Breast epithelium (tissue), 3 donors: Measurements from ENCODE around the gene TBC1D8.
"Not testable (repeated sequence)": the region's sequence is repeated elsewhere in the genome, so short reads cannot be mapped to it uniquely, and the experiment has no call there.

Experiments
- CTCF ChIP-seq, 3 donors: fragments of 450-650 bp; IDR thresholded peaks; one replicate each; pipeline ENCODE4 v1.5.1; 2016 to 2017; ENCODE audit warnings: antibody characterized with exemption in 3 of 3, mild to moderate bottlenecking in 3 of 3, moderate library complexity in 3 of 3
- POLR2A ChIP-seq: fragments of 450-650 bp; IDR thresholded peaks from one replicate; pipeline ENCODE4 v1.6.1; 2016; ENCODE audit warnings: antibody characterized with exemption, mild to moderate bottlenecking, moderate library complexity
- POLR2AphosphoS5 ChIP-seq, 3 donors: sonication (generic); formaldehyde crosslinking; IDR thresholded peaks; one replicate each; pipeline ENCODE4 v1.6.1; 2017; ENCODE audit warnings: antibody characterized with exemption in 3 of 3

- not testable (repeated sequence) for TF ChIP-seq CTCF (IDR thresholded peaks at IDR 0.05); POLR2A; POLR2AphosphoS5 (IDR thresholded peaks at IDR 0.05)
These were observed 100.3 kb downstream of the TBC1D8 start for GRCh38 chr2:101050886-101051285.
